ENCODE data around the gene CSMD2. TPM values are rescaled to one million over a fixed set of nuclear protein-coding genes. Genes with fewer than 3 reads are reported as not detected.
"Not testable (repeated sequence)": the region's sequence is repeated elsewhere in the genome, so short reads cannot be mapped to it uniquely, and the experiment has no call there.

CSMD2 gene
- total RNA-seq, 1 donor from 2014 or later, result 2.1 TPM

GRCh38 chr1:33515607-33516006 lies 649.4 kb downstream of the CSMD2 start:
- Mint-ChIP-seq H3K4me1 (ENCODE audit: unreplicated experiment) (no peaks in the 10 kb centered on the region), H3K4me3 (ENCODE audit: unreplicated experiment) (no peak overlapping the region), H3K36me3 (ENCODE audit: low read depth, unreplicated experiment) (peaks cover under 1% of the 10 kb centered on the region), H3K27me3 (ENCODE audit: unreplicated experiment) (peaks cover 4% of the 10 kb centered on the region), H3K27ac (ENCODE audit: unreplicated experiment) (no peak overlapping the region), H3K9me3 (ENCODE audit: unreplicated experiment) (no peaks in the 10 kb centered on the region)
- no peak for TF ChIP-seq CTCF (IDR thresholded peaks at IDR 0.05; ENCODE audit: unreplicated experiment)
- DNase-seq (ENCODE audit: low spot score), result no peak

GRCh38 chr1:33515112-33515511 lies 649.9 kb downstream of the CSMD2 start:
- Mint-ChIP-seq H3K4me3 (ENCODE audit: unreplicated experiment) (no peak overlapping the region), H3K36me3 (ENCODE audit: low read depth, unreplicated experiment) (peaks cover 5% of the 10 kb centered on the region), H3K4me1 (ENCODE audit: unreplicated experiment) (no peaks in the 10 kb centered on the region), H3K27ac (ENCODE audit: unreplicated experiment) (no peak overlapping the region), H3K27me3 (ENCODE audit: unreplicated experiment) (peaks cover 4% of the 10 kb centered on the region), H3K9me3 (ENCODE audit: unreplicated experiment) (no peaks in the 10 kb centered on the region)
- DNase-seq (ENCODE audit: low spot score), result no peak
- TF ChIP-seq CTCF (IDR thresholded peaks at IDR 0.05; ENCODE audit: unreplicated experiment), result no peak

GRCh38 chr1:33512226-33513011 lies 652.6 kb downstream of the CSMD2 start:
- H3K9me3 Mint-ChIP-seq (ENCODE audit: unreplicated experiment), result peaks cover 3% of the 10 kb centered on the region
- peaks cover 5% of the 10 kb centered on the region for H3K36me3 Mint-ChIP-seq (ENCODE audit: low read depth, unreplicated experiment)
- peaks cover 2% of the 10 kb centered on the region for H3K27me3 Mint-ChIP-seq (ENCODE audit: unreplicated experiment)
- no peak overlapping the region for H3K4me3 Mint-ChIP-seq (ENCODE audit: unreplicated experiment)
- no peaks in the 10 kb centered on the region for H3K4me1 Mint-ChIP-seq (ENCODE audit: unreplicated experiment)
- H3K27ac Mint-ChIP-seq (ENCODE audit: unreplicated experiment), result no peak overlapping the region
- DNase-seq (ENCODE audit: low spot score), result no peak
- no peak for TF ChIP-seq CTCF (IDR thresholded peaks at IDR 0.05; ENCODE audit: unreplicated experiment)

- not testable (repeated sequence) for H3K4me1 Mint-ChIP-seq (ENCODE audit: unreplicated experiment); H3K27ac Mint-ChIP-seq (ENCODE audit: unreplicated experiment); DNase-seq (ENCODE audit: low spot score); H3K36me3 Mint-ChIP-seq (ENCODE audit: low read depth, unreplicated experiment); H3K9me3 Mint-ChIP-seq (ENCODE audit: unreplicated experiment); H3K27me3 Mint-ChIP-seq (ENCODE audit: unreplicated experiment); H3K4me3 Mint-ChIP-seq (ENCODE audit: unreplicated experiment)
Measured at GRCh38 chr1:33509276-33509675, 655.8 kb downstream of the CSMD2 start.

GRCh38 chr1:33508151-33508550 lies 656.9 kb downstream of the CSMD2 start:
- no peak overlapping the region for H3K4me3 Mint-ChIP-seq (ENCODE audit: unreplicated experiment)
- H3K4me1 Mint-ChIP-seq (ENCODE audit: unreplicated experiment), result no peaks in the 10 kb centered on the region
- TF ChIP-seq CTCF (IDR thresholded peaks at IDR 0.05; ENCODE audit: unreplicated experiment), result no peak
- peaks cover 2% of the 10 kb centered on the region for H3K27me3 Mint-ChIP-seq (ENCODE audit: unreplicated experiment)
- H3K9me3 Mint-ChIP-seq (ENCODE audit: unreplicated experiment), result peaks cover 3% of the 10 kb centered on the region
- DNase-seq (ENCODE audit: low spot score), result no peak
- H3K36me3 Mint-ChIP-seq (ENCODE audit: low read depth, unreplicated experiment), result peaks cover 5% of the 10 kb centered on the region
- no peak overlapping the region for H3K27ac Mint-ChIP-seq (ENCODE audit: unreplicated experiment)

Measured in endothelial cell (in vitro differentiated cells).